ENCODE data around the gene PRDM1.

Gene PRDM1

GRCh38 chr6:106070636-106071035 is 15.5 kb upstream of the PRDM1 start:
- TF ChIP-seq CTCF (IDR thresholded peaks at IDR 0.05; ENCODE audit: low read depth, low read length, missing control alignments), result no peak
- no peak for DNase-seq
- in situ Hi-C loops (cut with HindIII; ENCODE audit: low pct_ligation_motif_present, low sequenced_read_pairs), result no loop called here
- Histone ChIP-seq H3K4me3 (ENCODE audit: low read depth, low read length) (no peak overlapping the region), H3K27me3 (replicated peaks) (no peaks in the 10 kb centered on the region), H3K36me3 (replicated peaks) (no peaks in the 10 kb centered on the region), H3K27ac (no peak overlapping the region)

DNA sequence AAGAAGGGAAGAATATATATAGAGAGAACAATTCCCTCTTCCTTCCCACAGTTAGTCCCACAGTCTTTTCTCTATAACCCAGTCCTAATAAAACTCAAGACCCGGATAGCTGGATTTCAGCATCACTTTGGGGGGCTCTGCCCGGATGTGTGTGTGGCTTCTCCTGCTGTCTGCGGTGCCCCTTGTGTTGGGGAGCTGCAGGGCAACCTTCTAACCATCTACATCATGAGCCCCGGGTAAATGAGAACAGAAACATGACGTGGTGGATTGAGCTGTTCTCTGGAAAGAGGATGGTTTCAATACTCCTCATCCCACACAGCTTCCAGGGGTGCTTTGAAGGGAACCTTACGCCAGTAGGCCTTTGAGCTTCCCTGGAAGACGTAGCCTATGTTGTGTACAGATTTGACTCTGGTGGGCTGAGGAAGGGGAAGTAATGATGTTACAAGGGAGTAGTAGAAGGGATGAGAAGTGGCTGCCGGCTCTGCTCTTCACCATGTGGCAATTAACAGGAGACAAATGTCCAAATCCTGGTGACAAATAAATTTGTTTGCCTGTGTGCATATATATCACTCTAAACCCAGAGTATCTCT is 13.5 kb upstream of the PRDM1 start:
- Histone ChIP-seq H3K36me3 (replicated peaks) (no peaks in the 10 kb centered on the region), H3K27ac (no peak overlapping the region), H3K27me3 (replicated peaks) (no peaks in the 10 kb centered on the region), H3K4me3 (ENCODE audit: low read depth, low read length) (no peak overlapping the region)
- in situ Hi-C loops (cut with HindIII; ENCODE audit: low pct_ligation_motif_present, low sequenced_read_pairs), result no loop called here
- TF ChIP-seq CTCF (IDR thresholded peaks at IDR 0.05; ENCODE audit: low read depth, low read length, missing control alignments), result no peak
- DNase-seq, result no peak

GRCh38 chr6:106074146-106074545 is 12.0 kb upstream of the PRDM1 start:
- DNase-seq, result no peak
- Histone ChIP-seq H3K4me3 (ENCODE audit: low read depth, low read length) (no peak overlapping the region), H3K27ac (no peak overlapping the region), H3K27me3 (replicated peaks) (no peaks in the 10 kb centered on the region), H3K36me3 (replicated peaks) (no peaks in the 10 kb centered on the region)
- TF ChIP-seq CTCF (IDR thresholded peaks at IDR 0.05; ENCODE audit: low read depth, low read length, missing control alignments), result no peak
- in situ Hi-C loops (cut with HindIII; ENCODE audit: low pct_ligation_motif_present, low sequenced_read_pairs), result no loop called here

DNA sequence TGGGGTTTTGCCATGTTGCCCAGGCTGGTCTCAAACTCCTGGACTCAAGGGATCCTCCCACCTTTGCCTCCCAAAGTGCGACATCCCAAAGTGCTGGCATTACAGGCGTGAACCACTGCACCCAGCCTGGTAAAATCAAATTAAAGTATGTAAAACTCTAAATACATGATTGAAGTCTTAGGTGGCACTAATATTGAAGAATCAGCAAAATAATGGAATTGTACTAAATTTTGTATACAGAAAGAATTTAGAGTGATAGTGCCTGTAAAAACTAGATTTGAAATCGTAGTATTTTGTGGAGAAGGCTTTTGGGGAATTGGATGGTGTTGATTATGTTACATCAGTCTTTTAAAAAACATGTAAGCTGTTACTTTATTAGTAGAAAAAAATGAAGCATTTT is 10.0 kb upstream of the PRDM1 start:
- Histone ChIP-seq H3K27me3 (replicated peaks) (no peaks in the 10 kb centered on the region), H3K4me3 (ENCODE audit: low read depth, low read length) (no peak overlapping the region), H3K36me3 (replicated peaks) (no peaks in the 10 kb centered on the region), H3K27ac (no peak overlapping the region)
- TF ChIP-seq CTCF (IDR thresholded peaks at IDR 0.05; ENCODE audit: low read depth, low read length, missing control alignments), result no peak
- in situ Hi-C loops (cut with HindIII; ENCODE audit: low pct_ligation_motif_present, low sequenced_read_pairs), result no loop called here
- no peak for DNase-seq

GRCh38 chr6:106077170-106077569 is 9.0 kb upstream of the PRDM1 start:
- H3K36me3 ChIP-seq (replicated peaks), result no peaks in the 10 kb centered on the region
- in situ Hi-C loops (cut with HindIII; ENCODE audit: low pct_ligation_motif_present, low sequenced_read_pairs), result no loop called here
- no peaks in the 10 kb centered on the region for H3K27me3 ChIP-seq (replicated peaks)
- H3K27ac ChIP-seq, result no peak overlapping the region
- TF ChIP-seq CTCF (IDR thresholded peaks at IDR 0.05; ENCODE audit: low read depth, low read length, missing control alignments), result no peak
- DNase-seq, result no peak
- H3K4me3 ChIP-seq (ENCODE audit: low read depth, low read length), result no peak overlapping the region

GRCh38 chr6:106077881-106078280 is 8.3 kb upstream of the PRDM1 start:
- no peak overlapping the region for H3K27ac ChIP-seq
- H3K36me3 ChIP-seq (replicated peaks), result no peaks in the 10 kb centered on the region
- no peak for DNase-seq
- in situ Hi-C loops (cut with HindIII; ENCODE audit: low pct_ligation_motif_present, low sequenced_read_pairs), result no loop called here
- H3K4me3 ChIP-seq (ENCODE audit: low read depth, low read length), result no peak overlapping the region
- no peak for TF ChIP-seq CTCF (IDR thresholded peaks at IDR 0.05; ENCODE audit: low read depth, low read length, missing control alignments)
- H3K27me3 ChIP-seq (replicated peaks), result no peaks in the 10 kb centered on the region
